ENCODE results near the gene MPLKIP. TPM values are rescaled to one million over a fixed set of nuclear protein-coding genes. Genes with fewer than 3 reads are reported as not detected.

The MPLKIP gene
- total and polyA plus RNA-seq, 10 of the 15 experiments (the other 5 are each of a cell fraction or from before 2014, with no cell fraction given) = 4.6 to 78.8 (median 37.2) TPM

DNA sequence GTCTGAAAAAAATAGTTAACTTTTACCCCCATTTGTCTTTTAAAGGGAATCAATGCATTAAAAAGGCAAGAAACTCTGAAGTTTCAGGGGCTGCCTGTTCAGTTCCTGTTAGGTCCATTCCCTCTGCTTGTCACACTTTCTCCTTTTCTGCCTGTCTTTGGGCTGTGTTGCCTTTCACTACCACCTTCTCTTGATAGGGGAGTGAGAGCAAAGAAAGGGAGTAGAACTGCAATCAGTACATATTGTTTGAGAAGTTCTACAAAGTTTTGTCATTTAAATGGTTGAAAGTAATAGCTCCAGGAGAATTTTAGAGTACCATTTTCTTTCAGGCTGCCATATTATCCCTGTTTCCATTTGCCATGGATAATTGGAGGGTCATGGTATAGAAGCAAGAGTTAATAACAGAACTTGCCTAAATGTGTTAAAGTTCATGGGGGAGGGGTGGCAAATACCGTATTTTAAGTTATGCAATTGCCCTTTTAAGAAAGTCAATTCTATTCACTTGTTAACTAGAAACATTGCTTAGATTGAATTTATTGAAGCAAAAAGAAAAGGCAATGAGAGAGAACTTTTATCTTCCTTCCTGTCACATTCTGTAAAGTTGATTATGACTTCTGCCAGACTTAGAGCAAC lies 38.6 kb downstream of the MPLKIP start (continued):
- TF ChIP-seq HDAC6 (IDR thresholded peaks at IDR 0.05; ENCODE audit: unreplicated experiment) = no peak

DNA sequence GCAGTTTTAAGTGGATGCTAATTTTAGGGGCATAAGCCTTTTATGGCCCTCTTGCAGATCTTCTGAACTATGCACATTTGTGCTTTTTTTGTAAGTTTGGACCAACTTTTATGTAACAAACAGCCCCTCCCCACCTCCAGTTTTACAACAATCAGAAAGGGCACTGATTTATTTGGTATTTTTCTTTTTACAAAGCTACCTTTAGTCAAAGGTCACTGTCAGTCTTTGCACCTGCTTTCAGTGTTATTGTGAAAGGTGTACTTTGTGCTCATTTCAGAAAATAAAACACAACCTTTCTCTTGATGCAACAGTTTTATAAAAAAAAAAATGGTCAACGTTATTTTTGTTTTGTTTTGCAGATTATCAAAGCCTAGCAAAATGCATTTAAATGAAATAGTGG lies 39.2 kb downstream of the MPLKIP start:
- no TSS peak for BruUV-seq (replicated peaks)

More for the DNA sequence above, 39.2 kb downstream of the MPLKIP start:
- Histone ChIP-seq H3K79me2 (ENCODE audit: control insufficient read depth, insufficient read depth, low read length) (no peaks in the 10 kb centered on the region), H3K36me3 (ENCODE audit: control insufficient read depth in 2 of 2, insufficient read depth in 2 of 2, low read length in 1 of 2) (peaks cover 1 to 9% of the 10 kb centered on the region in 2 experiments), H3K27me3 (replicated peaks in 1 of 2; ENCODE audit: control insufficient read depth in 2 of 2, insufficient read depth in 2 of 2, low read length in 1 of 2) (no peaks in the 10 kb centered on the region), H4K20me1 (ENCODE audit: control insufficient read depth, insufficient read depth) (no peaks in the 10 kb centered on the region), H3K9ac (ENCODE audit: control insufficient read depth, insufficient read depth, low read length) (no peak overlapping the region), H3K4me3 (no peak overlapping the region), H3K27ac (ENCODE audit: control insufficient read depth, insufficient read depth) (no peak overlapping the region), H3K4me1 (ENCODE audit: control insufficient read depth, insufficient read depth, low read length) (no peaks in the 10 kb centered on the region), H3K4me2 (ENCODE audit: control insufficient read depth, insufficient read depth) (no peak overlapping the region), H2AFZ (ENCODE audit: control insufficient read depth, low read depth, low read length) (no peak overlapping the region), H3K9me3 (replicated peaks; ENCODE audit: control insufficient read depth, insufficient read depth, low read length) (no peaks in the 10 kb centered on the region)
- CTCF ChIA-PET = no interaction called here
- TF ChIP-seq CBX3 (IDR thresholded peaks at IDR 0.05; ENCODE audit: borderline replicate concordance, low read depth) (no peak), MTA3 (IDR thresholded peaks at IDR 0.05; ENCODE audit: borderline replicate concordance, low read length) (no peak), RBBP5 (conservative IDR thresholded peaks at IDR 0.05) (no peak), POLR2AphosphoS2 (IDR thresholded peaks at IDR 0.05; ENCODE audit: low read depth, low read length) (no peak), NFYA (IDR thresholded peaks at IDR 0.05; ENCODE audit: borderline replicate concordance, low read depth, low read length) (no peak), PAX8 (IDR thresholded peaks at IDR 0.05) (no peak), WRNIP1 (IDR thresholded peaks at IDR 0.05; ENCODE audit: borderline replicate concordance, low read depth, low read length) (no peak), CBX5 (IDR thresholded peaks at IDR 0.05; ENCODE audit: low read depth) (no peak), MEF2A (IDR thresholded peaks at IDR 0.05; ENCODE audit: insufficient read depth, low read depth, low read length) (no peak), CHD1 (IDR thresholded peaks at IDR 0.05; ENCODE audit: low read depth, low read length) (no peak), NR2C2 (IDR thresholded peaks at IDR 0.05; ENCODE audit: borderline replicate concordance, control insufficient read depth, insufficient read length, low read depth) (no peak), NR2C1 (IDR thresholded peaks at IDR 0.05) (no peak), ZBED1 (IDR thresholded peaks at IDR 0.05; ENCODE audit: borderline replicate concordance) (no peak), NR2F1 (conservative IDR thresholded peaks at IDR 0.05) (no peak)
- TF ChIP-seq, protein P1, sequence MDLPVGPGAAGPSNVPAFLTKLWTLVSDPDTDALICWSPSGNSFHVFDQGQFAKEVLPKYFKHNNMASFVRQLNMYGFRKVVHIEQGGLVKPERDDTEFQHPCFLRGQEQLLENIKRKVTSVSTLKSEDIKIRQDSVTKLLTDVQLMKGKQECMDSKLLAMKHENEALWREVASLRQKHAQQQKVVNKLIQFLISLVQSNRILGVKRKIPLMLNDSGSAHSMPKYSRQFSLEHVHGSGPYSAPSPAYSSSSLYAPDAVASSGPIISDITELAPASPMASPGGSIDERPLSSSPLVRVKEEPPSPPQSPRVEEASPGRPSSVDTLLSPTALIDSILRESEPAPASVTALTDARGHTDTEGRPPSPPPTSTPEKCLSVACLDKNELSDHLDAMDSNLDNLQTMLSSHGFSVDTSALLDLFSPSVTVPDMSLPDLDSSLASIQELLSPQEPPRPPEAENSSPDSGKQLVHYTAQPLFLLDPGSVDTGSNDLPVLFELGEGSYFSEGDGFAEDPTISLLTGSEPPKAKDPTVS (IDR thresholded peaks at IDR 0.05; ENCODE audit: low read depth, low read length) = no peak
- TF ChIP-seq, protein P2, sequence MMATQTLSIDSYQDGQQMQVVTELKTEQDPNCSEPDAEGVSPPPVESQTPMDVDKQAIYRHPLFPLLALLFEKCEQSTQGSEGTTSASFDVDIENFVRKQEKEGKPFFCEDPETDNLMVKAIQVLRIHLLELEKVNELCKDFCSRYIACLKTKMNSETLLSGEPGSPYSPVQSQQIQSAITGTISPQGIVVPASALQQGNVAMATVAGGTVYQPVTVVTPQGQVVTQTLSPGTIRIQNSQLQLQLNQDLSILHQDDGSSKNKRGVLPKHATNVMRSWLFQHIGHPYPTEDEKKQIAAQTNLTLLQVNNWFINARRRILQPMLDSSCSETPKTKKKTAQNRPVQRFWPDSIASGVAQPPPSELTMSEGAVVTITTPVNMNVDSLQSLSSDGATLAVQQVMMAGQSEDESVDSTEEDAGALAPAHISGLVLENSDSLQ (IDR thresholded peaks at IDR 0.05) = no peak
- RAD21 ChIA-PET (ENCODE audit: unreplicated experiment) = no interaction called here
- 100% methylated on average over 1 of the region's 1 CpG for WGBS (ENCODE audit: insufficient coverage, insufficient replicate concordance, low lambda C conversion rate, missing lambda C conversion rate)
- POLR2A ChIA-PET = no interaction called here
- ATAC-seq = no peak
- DNase-seq (ENCODE audit: low read depth, low spot score) = no peak
- intact Hi-C loops (cut with micrococcal nuclease; ENCODE audit: unreplicated experiment) = no loop called here
- no peak for FAIRE-seq
- in situ Hi-C loops (cut with MboI) = no loop called here
- SMC1A ChIA-PET (ENCODE audit: uncharacterized antibody, unreplicated experiment) = no interaction called here

All from GM12878 (cell line).